Measurements from ENCODE around the gene DHRS7. TPM values are rescaled to one million over a fixed set of nuclear protein-coding genes. Genes with fewer than 3 reads are reported as not detected.
"Not testable (repeated sequence)": the region's sequence is repeated elsewhere in the genome, so short reads cannot be mapped to it uniquely, and the experiment has no call there.

The DHRS7 gene
- total and polyA plus RNA-seq, 2 donors (not counting 3 experiments of a cell fraction or from before 2014, with no cell fraction given): 28.6 to 29.3 TPM

GRCh38 chr14:60101786-60102185 lies 63.4 kb downstream of the DHRS7 start:
- no TSS peak for BruUV-seq (replicated peaks)
- peaks cover 2% of the 10 kb centered on the region for H4K20me1 ChIP-seq (replicated peaks; ENCODE audit: control insufficient read depth, extremely low read depth, insufficient read depth, low read length)
- TF ChIP-seq FOS (IDR thresholded peaks at IDR 0.05; ENCODE audit: borderline replicate concordance, insufficient read depth, low read length) (no peak), GATA2 (IDR thresholded peaks at IDR 0.05; ENCODE audit: insufficient read depth, insufficient read length, low read depth, low read length) (no peak), MAX (IDR thresholded peaks at IDR 0.05; ENCODE audit: insufficient read depth, insufficient read length) (no peak), POLR2A (IDR thresholded peaks at IDR 0.05; ENCODE audit: low read depth, low read length) (no peak)
- intact Hi-C loops (cut with micrococcal nuclease) (no loop called here), dilution Hi-C loops (cut with MboI; ENCODE audit: extremely low pct_ligation_motif_present, low sequenced_read_pairs) (no loop called here)
- H3K27ac ChIP-seq (ENCODE audit: insufficient read depth, low read depth, low read length): no peak overlapping the region
- peaks cover 86% of the 10 kb centered on the region for H3K79me2 ChIP-seq (ENCODE audit: control insufficient read depth, insufficient read depth, low read length)
- peaks cover 0 to 5% of the 10 kb centered on the region in 2 experiments for H3K36me3 ChIP-seq (ENCODE audit: control insufficient read depth in 2 of 2, extremely low read depth in 1 of 2, insufficient read depth in 2 of 2, low read length in 2 of 2)
- ChIA-PET POLR2A (interaction anchor here (0.9 kb wide), 1 partner anchor 10 kb away, joined by 4 read pairs; the partner anchor contains the start of gene PCNX4), CTCF (interaction anchor here (1.4 kb wide), 1 partner anchor 9 kb away, joined by 5 read pairs; no protein-coding TSS in a partner anchor)
- H3K4me2 ChIP-seq (ENCODE audit: insufficient read depth, low read length): no peak overlapping the region
- H3K4me1 ChIP-seq (ENCODE audit: control insufficient read depth, extremely low read depth, insufficient read depth, low read length): no peaks in the 10 kb centered on the region
- H3K9ac ChIP-seq (replicated peaks; ENCODE audit: extremely low read depth, insufficient read depth, low read length): no peak overlapping the region
- no peak overlapping the region for H2AFZ ChIP-seq (ENCODE audit: low read depth, low read length)
- FAIRE-seq (no peak), DNase-seq (ENCODE audit: low read depth, low spot score) (no peak)
- no peaks in the 10 kb centered on the region for H3K9me1 ChIP-seq (replicated peaks; ENCODE audit: control insufficient read depth, extremely low read depth, insufficient read depth, low read length)
- H3K4me3 ChIP-seq (replicated peaks in 1 of 3; ENCODE audit: insufficient read depth in 1 of 3, low read depth in 1 of 3, low read length in 3 of 3): no peak overlapping the region
- H3K9me3 ChIP-seq (replicated peaks; ENCODE audit: control insufficient read depth, insufficient read depth, low read length): no peaks in the 10 kb centered on the region
- H3K27me3 ChIP-seq (ENCODE audit: control insufficient read depth in 2 of 2, insufficient read depth in 2 of 2, low read length in 2 of 2): no peaks in the 10 kb centered on the region

DNA sequence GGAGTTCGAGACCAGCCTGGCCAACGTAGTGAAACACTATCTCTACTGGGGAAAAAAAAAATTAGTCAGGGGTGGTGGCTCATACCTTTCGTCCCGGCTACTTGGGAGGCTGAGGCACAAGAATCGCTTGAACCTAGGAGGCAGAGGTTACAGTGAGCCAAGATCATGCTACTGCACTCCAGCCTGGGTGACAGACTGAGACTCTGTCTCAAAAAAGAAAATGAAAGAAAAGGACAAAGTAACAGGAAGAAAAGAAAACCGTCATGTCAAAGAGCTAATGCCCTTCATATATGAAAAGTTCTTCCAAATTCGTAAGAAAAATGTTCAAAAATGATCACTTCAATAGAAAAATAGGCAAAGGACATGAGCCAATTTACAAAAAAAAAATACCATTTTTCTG lies 65.3 kb downstream of the DHRS7 start:
- H3K9me1 ChIP-seq (replicated peaks; ENCODE audit: control insufficient read depth, extremely low read depth, insufficient read depth, low read length); DNase-seq (ENCODE audit: low read depth, low spot score); H4K20me1 ChIP-seq (replicated peaks; ENCODE audit: control insufficient read depth, extremely low read depth, insufficient read depth, low read length); BruUV-seq (replicated peaks); H3K27ac ChIP-seq (ENCODE audit: insufficient read depth, low read depth, low read length); H3K4me3 ChIP-seq (replicated peaks in 1 of 3; ENCODE audit: insufficient read depth in 1 of 3, low read depth in 1 of 3, low read length in 3 of 3); H2AFZ ChIP-seq (ENCODE audit: low read depth, low read length); H3K9ac ChIP-seq (replicated peaks; ENCODE audit: extremely low read depth, insufficient read depth, low read length); H3K36me3 ChIP-seq (ENCODE audit: control insufficient read depth in 2 of 2, extremely low read depth in 1 of 2, insufficient read depth in 2 of 2, low read length in 2 of 2); H3K9me3 ChIP-seq (replicated peaks; ENCODE audit: control insufficient read depth, insufficient read depth, low read length); intact Hi-C loops (cut with micrococcal nuclease); CTCF ChIA-PET; POLR2A ChIA-PET; H3K27me3 ChIP-seq (ENCODE audit: control insufficient read depth in 2 of 2, insufficient read depth in 2 of 2, low read length in 2 of 2); H3K4me2 ChIP-seq (ENCODE audit: insufficient read depth, low read length); H3K4me1 ChIP-seq (ENCODE audit: control insufficient read depth, extremely low read depth, insufficient read depth, low read length); dilution Hi-C loops (cut with MboI; ENCODE audit: extremely low pct_ligation_motif_present, low sequenced_read_pairs); FAIRE-seq: not testable (repeated sequence)
- H3K79me2 ChIP-seq (ENCODE audit: control insufficient read depth, insufficient read depth, low read length): peaks cover 90% of the 10 kb centered on the region
